GM19193 (cell line): ENCODE measurements around the gene PTPRE.

Experiments used
- POLR2A ChIP-seq: IDR thresholded peaks from 4 replicates; pipeline ENCODE4 v1.6.1; 2011; ENCODE audit not compliant: insufficient read depth, insufficient read length; ENCODE audit errors: extremely low read depth

Gene PTPRE

DNA sequence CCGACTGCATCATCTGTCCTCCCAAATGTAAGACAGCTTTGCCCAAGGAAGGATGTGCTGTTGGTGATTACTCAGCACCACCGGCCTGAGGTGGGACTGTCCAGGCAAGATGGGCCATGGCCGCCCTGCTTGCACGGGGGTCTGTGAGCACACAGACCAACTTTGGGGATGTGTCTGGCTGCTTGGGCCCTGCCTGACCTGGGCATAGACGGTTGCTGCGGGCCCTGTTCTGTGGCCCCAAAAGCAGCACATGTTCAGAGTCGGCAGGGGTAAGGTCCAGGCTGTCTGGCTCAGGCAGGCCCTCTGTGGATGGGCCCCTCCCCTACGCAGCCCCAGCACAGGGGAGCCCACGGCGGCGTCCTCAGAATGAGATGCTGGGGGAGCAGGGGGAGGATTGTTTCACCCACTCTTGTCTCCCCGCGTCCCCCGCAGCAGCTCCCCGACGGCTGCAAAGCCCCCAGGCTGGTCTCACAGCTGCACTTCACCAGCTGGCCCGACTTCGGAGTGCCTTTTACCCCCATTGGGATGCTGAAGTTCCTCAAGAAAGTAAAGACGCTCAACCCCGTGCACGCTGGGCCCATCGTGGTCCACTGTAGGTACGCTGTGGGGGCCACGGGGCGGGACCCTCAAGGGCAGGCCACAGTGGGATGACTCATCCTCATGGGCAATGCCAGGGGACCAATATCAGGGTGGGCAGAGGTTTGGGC lies 160.9 kb downstream of the PTPRE start:
- no peak for TF ChIP-seq POLR2A

GRCh38 chr10:128068398-128069285 lies 161.7 kb downstream of the PTPRE start:
- TF ChIP-seq POLR2A: no peak

DNA sequence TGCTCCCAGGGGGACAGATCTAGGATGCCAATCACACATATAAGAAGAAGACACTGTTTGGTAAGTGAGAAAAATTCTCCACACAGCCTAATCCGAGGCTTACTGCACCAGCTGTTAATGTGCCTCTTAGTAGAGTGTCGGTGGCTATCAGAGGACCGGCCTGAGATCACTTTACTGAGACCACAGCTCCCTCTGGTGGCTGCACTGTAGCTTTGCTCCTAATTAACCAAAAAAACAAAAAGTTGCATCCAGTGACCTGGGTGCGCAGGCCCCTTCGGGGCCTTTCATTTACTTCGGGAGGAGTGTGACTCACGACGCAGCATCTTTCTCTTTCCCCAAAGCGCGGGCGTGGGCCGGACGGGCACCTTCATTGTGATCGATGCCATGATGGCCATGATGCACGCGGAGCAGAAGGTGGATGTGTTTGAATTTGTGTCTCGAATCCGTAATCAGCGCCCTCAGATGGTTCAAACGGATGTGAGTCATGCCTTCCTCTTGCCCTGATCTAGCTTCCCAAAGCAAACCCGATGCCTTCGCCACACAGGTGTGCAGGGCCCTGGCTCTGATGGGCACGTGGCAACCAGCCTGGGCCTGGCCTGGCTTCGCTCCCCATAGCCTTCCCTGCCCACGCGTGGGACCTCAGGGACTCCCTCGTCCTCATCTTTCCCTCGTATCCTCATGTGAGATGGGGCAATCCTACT lies 162.6 kb downstream of the PTPRE start:
- TF ChIP-seq POLR2A: no peak

GRCh38 chr10:128070161-128070560 lies 163.3 kb downstream of the PTPRE start:
- TF ChIP-seq POLR2A: no peak

DNA sequence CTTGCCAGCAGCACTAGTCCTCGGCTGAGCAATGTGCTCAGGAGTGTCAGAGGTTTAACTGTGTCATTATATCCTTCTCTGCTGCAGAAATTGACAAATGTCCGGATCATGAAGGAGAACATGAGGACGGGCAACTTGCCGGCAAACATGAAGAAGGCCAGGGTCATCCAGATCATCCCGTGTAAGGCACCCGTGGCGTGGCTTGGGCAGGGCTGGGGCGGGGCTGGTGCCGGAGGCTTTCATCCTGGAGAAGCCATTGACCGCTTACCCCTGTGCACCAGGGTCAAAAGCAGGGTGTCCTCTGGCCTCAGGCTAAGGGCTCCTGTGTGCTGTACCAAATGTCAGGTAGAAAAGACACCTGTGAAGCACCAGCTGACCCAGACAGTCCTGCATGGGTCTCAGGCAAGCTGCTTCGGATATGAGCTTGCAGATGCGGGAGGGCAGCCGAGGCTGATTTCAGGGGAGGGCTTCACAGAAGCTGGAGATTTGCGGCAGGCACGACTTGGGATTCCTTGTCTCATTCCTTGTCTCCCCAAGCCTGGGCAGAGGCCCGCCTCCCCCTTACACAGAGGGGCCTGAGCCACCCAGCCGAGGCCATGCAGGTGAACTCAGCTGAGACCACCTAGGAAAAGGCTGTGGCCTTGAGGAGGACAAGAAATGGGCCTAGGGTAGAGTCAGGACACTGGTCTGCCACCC lies 164.0 kb downstream of the PTPRE start:
- no peak for TF ChIP-seq POLR2A

DNA sequence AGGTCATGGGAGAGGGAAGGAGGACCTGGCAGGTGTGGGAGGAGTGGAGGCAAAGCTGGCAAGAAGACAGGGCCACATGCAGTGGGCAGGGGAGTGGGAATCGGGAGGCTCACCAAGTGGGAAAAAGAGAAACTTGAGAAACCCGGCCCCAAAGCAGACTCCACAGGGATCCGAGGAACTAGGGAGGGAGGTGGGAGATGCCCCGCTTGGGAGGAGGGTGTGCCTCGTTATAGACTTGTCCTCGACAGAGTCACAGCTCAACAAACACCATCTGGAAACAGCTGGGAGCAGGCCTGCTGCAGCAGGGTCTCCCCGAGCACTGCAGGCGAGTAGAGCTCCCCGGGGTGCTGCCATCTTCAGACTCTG lies 164.5 kb downstream of the PTPRE start:
- TF ChIP-seq POLR2A: no peak

GRCh38 chr10:128072046-128072445 lies 165.1 kb downstream of the PTPRE start:
- no peak for TF ChIP-seq POLR2A

- no peak for TF ChIP-seq POLR2A
Measured at GRCh38 chr10:128072941-128073645, 166.2 kb downstream of the PTPRE start.

DNA sequence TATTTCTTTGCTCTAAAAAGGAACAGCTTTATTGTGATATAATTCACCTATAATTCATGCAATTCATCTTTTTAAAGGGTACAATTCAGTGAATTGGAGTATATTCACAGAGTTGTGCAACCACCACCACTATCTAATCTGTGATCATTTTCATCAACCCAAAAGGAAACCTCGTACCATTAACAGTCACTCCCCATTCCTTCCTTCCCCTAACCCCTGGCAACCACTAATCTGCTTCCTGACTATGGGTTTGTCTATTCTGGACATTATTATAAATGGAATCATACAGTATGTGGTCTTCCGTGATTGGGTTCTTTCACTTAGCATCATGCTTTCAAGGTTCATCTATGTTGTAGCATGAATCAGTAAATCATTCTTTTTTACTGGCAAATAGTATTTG lies 167.0 kb downstream of the PTPRE start:
- no peak for TF ChIP-seq POLR2A

DNA sequence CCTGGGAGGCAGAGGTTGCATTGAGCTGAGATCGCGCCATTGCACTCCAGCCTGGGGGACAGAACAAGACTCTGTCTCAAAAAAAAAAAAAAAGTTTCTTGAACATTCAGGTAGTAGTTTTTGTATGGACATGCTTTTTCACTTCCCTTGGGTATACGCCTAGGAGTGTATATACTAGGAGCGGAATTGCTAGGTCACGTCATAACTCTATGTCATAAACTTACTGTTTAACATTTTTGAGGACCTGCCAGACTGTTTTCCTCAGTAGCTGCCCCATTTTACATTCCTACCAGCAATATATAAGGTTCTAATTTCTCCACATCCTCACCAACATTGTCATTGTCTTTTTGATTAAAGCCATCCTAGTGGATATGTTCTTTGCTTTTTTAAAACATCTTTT lies 167.7 kb downstream of the PTPRE start:
- TF ChIP-seq POLR2A: no peak

- TF ChIP-seq POLR2A: no peak
Measured at GRCh38 chr10:128077155-128077875, 170.4 kb downstream of the PTPRE start.

DNA sequence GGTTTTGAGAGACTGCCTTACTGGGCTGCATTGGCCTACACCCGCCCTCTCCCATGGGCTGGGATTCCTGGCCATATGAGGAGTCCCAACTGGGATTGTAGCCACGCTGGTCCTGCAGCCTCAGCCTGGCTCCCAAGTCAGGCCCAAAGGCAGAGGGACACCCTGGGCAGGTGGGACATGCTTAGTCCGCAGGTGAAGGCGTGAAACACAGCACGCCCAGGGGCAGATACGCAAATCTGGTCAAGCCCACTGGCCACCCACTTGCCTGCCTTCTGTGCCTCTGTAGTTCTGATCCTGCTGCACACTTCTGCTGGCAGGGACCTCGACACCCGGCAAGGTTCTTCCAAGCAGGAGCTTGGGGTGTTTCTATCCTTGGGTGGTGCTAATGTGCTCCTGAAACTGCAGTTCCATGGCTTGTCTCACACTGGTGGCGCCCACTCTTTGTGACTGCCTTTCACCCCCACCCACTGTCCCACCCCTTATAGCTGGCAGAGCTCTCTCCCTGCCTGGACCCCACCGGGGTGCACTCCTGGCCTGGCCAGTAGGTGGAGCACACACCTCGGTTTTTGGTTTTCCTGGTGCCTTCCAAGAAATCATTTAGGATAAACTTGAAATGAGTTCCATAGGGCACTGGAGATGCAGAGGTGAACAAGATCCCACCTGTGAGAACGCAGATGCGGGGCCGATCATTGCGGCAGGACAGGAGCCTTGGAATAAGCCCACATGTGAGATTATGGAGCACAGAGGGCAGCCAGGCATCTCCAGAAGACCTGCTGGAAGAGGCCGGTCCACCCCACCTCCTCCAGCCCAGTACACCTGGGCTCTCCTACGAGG lies 171.4 kb downstream of the PTPRE start:
- TF ChIP-seq POLR2A: no peak

DNA sequence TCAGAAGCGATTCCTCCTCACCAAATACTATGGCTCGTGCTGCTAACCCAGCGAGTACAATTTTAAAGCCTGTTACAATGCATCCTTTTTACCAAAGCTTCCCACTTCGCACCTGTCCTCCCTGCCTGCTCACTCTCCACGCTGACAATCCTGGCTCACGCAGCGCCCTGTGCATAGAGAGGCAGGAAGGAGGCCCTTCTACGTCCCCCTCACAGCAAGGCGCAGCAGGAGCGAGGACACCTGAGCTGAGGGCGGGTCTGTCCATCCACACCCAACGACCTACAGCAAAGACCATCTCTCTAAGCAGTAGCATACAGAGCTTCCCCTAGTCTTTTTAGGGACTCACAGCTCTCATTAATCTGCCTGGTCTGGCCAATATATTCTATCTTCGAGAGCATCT lies 173.3 kb downstream of the PTPRE start:
- TF ChIP-seq POLR2A: no peak
